MM.1S (cell line): ENCODE data around the gene CRY2.

Source experiments
- EZH2 ChIP-seq: fragments of 300-600 bp; sonication (generic); optimal IDR thresholded peaks from 2 replicates; pipeline ENCODE3; 2017; ENCODE audit warnings: low read depth, mild to moderate bottlenecking, antibody characterized with exemption, low read length, mixed read lengths
- EZH2phosphoT487 ChIP-seq: fragments of 300-600 bp; sonication (generic); IDR thresholded peaks from 2 replicates; pipeline ENCODE4 v1.6.1; 2018; ENCODE audit warnings: antibody characterized with exemption, low read length
- TF ChIP-seq, protein P1 (sequence below): fragments of 300-600 bp; sonication (generic); IDR thresholded peaks from 2 replicates; pipeline ENCODE4 v1.5.1; 2016; ENCODE audit warnings: antibody characterized with exemption, low read length, mixed read lengths

DNA sequence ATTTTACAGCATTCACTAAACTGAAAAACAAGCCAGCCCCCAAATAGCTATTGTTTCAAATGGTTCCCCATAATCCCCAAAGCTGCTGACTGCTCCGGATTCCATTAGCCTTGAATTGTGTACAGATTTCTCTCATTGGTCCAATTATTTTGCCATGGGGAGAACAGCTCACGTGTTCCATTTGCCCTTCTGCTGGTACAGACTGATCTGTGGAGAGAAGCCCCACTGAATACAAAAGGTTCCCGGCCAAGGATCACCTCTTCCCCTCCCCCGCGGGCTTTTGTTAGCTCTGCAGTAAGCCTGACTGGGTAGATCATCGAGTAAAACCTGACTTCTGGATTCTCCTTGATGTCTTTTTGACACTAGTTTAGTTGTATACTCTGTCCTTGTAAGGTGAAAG lies 29.1 kb downstream of the CRY2 start:
- TF ChIP-seq, protein P1, sequence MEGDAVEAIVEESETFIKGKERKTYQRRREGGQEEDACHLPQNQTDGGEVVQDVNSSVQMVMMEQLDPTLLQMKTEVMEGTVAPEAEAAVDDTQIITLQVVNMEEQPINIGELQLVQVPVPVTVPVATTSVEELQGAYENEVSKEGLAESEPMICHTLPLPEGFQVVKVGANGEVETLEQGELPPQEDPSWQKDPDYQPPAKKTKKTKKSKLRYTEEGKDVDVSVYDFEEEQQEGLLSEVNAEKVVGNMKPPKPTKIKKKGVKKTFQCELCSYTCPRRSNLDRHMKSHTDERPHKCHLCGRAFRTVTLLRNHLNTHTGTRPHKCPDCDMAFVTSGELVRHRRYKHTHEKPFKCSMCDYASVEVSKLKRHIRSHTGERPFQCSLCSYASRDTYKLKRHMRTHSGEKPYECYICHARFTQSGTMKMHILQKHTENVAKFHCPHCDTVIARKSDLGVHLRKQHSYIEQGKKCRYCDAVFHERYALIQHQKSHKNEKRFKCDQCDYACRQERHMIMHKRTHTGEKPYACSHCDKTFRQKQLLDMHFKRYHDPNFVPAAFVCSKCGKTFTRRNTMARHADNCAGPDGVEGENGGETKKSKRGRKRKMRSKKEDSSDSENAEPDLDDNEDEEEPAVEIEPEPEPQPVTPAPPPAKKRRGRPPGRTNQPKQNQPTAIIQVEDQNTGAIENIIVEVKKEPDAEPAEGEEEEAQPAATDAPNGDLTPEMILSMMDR = no peak
- no peak for TF ChIP-seq EZH2
- TF ChIP-seq EZH2phosphoT487 = no peak
